Measurements from ENCODE around the gene ABHD13.

The ABHD13 gene

DNA sequence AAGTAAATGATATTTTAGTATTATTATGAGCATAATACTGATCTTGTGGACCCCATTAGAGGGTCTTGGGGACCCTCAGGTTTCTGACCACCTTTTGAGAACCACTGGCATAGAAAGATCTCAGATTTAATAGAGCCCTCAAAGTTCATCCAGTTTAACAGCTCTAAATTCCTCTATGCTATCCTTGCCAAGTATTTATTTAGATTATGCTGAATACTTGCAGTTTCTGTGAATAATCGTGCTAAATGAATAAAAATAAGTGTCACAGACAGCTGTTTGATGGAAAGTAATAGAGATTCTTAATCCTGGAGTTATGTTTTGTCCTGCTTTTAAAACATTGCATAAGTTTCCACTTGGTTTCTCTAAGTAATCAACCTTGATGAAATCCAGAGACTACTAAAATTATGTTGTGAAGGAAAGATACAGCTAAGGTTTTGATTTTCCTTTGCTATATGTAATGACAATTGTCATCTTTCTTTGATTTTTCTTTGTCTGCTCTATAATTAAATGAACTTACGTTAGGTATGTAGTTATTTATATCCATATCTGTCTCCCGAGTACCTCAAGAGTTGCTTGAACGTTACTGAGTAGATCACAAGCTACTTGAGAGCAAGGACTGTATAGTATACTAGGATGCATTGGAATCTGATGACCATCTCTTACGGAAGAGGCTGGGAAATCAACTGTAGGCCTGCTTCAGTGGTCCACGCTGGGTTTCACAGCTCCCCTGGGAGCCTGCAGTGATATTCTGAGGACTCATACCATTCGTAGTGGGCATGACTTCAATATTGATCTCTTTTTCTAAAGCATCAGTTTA is 5.7 kb downstream of the ABHD13 start:
- TF ChIP-seq, protein P1, sequence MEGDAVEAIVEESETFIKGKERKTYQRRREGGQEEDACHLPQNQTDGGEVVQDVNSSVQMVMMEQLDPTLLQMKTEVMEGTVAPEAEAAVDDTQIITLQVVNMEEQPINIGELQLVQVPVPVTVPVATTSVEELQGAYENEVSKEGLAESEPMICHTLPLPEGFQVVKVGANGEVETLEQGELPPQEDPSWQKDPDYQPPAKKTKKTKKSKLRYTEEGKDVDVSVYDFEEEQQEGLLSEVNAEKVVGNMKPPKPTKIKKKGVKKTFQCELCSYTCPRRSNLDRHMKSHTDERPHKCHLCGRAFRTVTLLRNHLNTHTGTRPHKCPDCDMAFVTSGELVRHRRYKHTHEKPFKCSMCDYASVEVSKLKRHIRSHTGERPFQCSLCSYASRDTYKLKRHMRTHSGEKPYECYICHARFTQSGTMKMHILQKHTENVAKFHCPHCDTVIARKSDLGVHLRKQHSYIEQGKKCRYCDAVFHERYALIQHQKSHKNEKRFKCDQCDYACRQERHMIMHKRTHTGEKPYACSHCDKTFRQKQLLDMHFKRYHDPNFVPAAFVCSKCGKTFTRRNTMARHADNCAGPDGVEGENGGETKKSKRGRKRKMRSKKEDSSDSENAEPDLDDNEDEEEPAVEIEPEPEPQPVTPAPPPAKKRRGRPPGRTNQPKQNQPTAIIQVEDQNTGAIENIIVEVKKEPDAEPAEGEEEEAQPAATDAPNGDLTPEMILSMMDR (IDR thresholded peaks at IDR 0.05; ENCODE audit: extremely low read depth, missing control alignments): no peak
- DNase-seq (ENCODE audit: low spot score): no peak

DNA sequence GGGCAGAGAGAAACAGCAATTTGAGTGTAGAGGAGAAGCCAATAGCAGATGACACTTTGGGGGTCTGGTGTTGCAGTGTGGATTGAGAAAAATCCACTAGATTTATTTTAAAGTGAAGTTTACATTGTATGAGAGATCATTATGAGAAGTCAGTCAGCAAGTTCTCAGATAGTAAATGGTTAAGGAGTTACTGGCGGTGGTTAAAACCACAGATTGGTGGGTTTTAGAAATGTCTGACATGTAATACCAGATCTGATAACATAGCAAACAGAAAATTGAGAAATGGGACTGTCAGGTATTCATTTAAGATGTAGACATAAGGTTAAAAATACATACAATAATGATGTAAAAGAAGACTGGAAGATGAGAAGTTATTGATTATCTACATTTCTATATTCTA is 7.2 kb downstream of the ABHD13 start:
- no peak for DNase-seq (ENCODE audit: low spot score)
- TF ChIP-seq, protein P1 (IDR thresholded peaks at IDR 0.05; ENCODE audit: extremely low read depth, missing control alignments): no peak

DNA sequence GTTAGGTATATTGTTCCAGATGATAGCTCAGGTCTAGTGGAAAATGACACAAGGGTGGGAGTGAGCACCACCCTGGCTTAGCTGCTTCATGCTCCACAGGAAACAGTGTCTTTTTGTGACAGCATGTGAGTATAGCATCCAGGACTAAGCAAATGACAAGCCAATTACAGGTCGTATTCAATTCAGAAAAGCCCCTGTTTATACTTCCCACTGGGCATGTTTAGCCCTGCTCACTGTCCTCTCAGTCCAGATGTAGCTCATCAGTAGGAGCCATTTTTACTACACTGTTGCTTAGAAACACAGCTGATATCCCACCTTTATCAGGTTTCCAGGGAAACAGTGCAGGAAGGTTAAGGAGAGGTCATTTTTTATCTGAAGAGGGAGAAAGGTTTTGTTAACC is 8.0 kb downstream of the ABHD13 start:
- no peak for DNase-seq (ENCODE audit: low spot score)
- TF ChIP-seq, protein P1 (IDR thresholded peaks at IDR 0.05; ENCODE audit: extremely low read depth, missing control alignments): no peak

DNA sequence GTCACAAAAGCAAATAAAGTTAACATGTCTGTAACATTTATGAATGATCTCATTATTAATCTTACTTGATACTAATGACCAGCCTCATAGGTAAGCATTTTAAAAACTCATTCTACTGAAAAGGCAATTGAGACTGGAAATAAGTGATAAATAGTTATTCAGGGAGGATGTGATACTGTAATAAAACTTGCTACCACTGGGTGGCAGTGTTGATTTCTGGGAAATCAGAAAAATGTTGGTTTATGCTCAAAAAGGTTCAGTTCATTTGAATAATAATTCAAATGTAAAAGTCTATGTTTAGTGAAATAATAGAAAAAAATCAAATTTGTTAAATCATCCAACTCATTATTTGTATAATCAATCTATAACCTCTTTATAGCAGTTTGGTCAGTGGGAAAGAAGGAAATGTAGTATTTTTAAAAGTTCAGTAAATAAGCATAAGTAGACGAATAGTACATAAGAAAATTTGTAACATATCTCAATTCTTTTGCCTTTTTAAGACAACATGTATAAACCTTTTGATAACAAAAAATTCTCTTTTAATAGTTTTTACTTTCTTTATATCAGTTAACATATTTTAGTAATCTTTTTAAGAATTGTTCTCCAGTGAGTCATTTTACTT is 9.6 kb downstream of the ABHD13 start:
- TF ChIP-seq, protein P1 (IDR thresholded peaks at IDR 0.05; ENCODE audit: extremely low read depth, missing control alignments): peak; percentile 23
- peak; percentile 38 for DNase-seq (ENCODE audit: low spot score)

DNA sequence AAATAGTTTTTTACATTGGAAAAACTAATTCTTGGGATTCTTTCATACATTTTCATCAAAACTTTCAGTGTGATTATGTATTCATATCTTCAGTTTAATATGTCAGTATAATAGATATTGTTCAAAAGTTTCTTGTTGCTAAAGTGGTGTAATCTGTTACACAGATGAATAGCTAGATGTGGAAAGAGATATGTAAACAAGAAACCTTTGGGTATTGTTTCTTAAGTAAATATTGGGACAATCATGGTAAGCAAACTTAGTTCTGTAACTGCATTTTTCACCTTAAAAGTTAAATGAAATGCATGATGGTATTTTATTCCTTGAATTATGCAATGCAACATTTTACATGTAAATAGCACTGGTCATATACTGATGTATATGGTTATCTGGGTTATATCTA is 12.2 kb downstream of the ABHD13 start:
- TF ChIP-seq, protein P1 (IDR thresholded peaks at IDR 0.05; ENCODE audit: extremely low read depth, missing control alignments): no peak
- no peak for DNase-seq (ENCODE audit: low spot score)

DNA sequence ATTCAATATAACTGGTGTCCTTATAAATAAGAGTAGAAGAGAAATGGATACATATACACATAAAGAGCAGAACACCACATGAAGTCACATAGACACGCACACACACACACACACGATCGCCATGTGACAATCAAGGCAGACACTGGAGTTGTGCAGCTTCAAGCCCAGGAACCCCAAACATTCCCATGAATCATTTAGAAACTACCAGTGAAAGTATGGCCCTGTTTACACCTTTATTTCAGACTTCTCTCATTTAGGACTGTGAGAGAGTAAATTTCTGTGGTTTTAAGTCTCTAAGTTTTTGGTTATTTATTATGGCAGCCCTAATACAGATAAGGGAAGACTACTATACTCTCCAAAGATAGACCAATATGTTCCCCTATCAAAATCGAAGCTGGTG is 31.0 kb downstream of the ABHD13 start:
- TF ChIP-seq, protein P1 (IDR thresholded peaks at IDR 0.05; ENCODE audit: extremely low read depth, missing control alignments): no peak

DNA sequence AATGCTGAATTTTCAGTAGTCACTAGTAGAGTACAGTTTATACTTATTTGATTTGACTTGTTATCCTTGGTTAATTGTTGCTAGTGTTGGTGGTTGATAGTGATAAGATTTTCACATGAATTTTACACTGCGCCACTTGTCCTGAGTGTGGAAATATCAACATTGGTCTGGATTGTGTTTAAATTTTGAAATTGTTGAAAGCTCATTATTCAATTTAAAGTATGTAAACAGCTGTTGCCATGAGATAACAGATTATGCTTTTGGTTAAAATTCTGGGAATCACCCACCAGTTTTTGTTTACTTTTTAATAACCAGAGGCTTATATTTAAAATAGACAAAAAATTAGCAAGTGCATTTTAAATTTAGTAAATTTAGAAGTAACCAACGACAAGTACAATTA is 39.1 kb downstream of the ABHD13 start:
- TF ChIP-seq, protein P1 (IDR thresholded peaks at IDR 0.05; ENCODE audit: extremely low read depth, missing control alignments): no peak
- no peak for DNase-seq (ENCODE audit: low spot score)

More for the DNA sequence above, 31.0 kb downstream of the ABHD13 start:
- no peak for DNase-seq (ENCODE audit: low spot score)

All from GM20000 (cell line).